Measurements from ENCODE around the gene EME1. TPM values are rescaled to one million over a fixed set of nuclear protein-coding genes. Genes with fewer than 3 reads are reported as not detected.
A peak's percentile ranks its signal among the peaks of the same experiment; 100 is the strongest.
"Not testable (repeated sequence)": the region's sequence is repeated elsewhere in the genome, so short reads cannot be mapped to it uniquely, and the experiment has no call there.

Gene EME1
- total RNA-seq, 6 experiments from 2014 or later, result 0.12 to 1.3 (median 0.66) TPM; not detected in 2

- Histone ChIP-seq H3K4me1 (peaks cover 0 to 37% (median 18%) of the 10 kb centered on the region in 4 donors), H3K27me3 (no peaks in the 10 kb centered on the region), H3K4me3 (peak overlapping the region; percentile 71 to 87 (median 78)), H3K9me3 (no peaks in the 10 kb centered on the region), H3K27ac (peak overlapping the region; percentile 62 to 71 (median 62)), H3K36me3 (no peaks in the 10 kb centered on the region)
- ATAC-seq (peak; percentile 28 to 50 (median 41)), DNase-seq (peak in 1 of 3 donors; percentile 26)
- WGBS (ENCODE audit: insufficient coverage, low coverage, low lambda C conversion rate, missing lambda C conversion rate), result 11% methylated on average over 4 of the region's 4 CpGs
- intact Hi-C loops (cut with DNase I), result loop anchor here in 1 of 2 donors (5.0 kb wide), 1 partner anchor 50 kb away; the partner anchor contains the start of gene RSAD1
- TF ChIP-seq POLR2A (IDR thresholded peaks at IDR 0.05), result peak; percentile 16
- peak in 3 of 4 donors; percentile 15 to 22 (median 19) for TF ChIP-seq CTCF (IDR thresholded peaks at IDR 0.05)
Observed at GRCh38 chr17:50426814-50427787, 54.1 kb downstream of the EME1 start.

DNA sequence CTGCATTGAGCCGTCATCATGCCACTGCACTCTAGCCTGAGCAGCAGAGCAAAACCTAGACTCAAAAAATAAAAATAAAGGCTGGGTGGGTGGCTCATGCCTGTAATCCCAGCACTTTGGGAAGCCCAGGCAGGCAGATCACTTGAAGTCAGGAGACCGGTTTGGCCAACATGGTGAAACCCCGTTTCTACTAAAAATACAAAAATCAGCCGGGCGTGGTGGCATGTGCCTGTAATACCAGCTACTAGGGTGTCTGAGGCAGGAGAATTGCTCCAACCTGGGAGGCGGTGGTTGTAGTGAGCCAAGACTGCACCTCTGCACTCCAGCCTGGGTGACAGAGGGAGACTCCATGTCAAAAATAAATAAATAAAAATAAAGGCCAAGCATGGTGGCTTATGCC, 55.1 kb downstream of the EME1 start:
- not testable (repeated sequence) for H3K9me3 ChIP-seq, DNase-seq, ATAC-seq, H3K36me3 ChIP-seq, H3K27me3 ChIP-seq, H3K4me3 ChIP-seq
- Histone ChIP-seq H3K4me1 (peaks cover 0 to 36% (median 17%) of the 10 kb centered on the region in 4 donors), H3K27ac (peak overlapping the region in 2 of 3 donors; percentile 62 to 71)
- WGBS (ENCODE audit: insufficient coverage, low coverage, low lambda C conversion rate, missing lambda C conversion rate), result 72% methylated on average over 6 of the region's 6 CpGs
- intact Hi-C loops (cut with DNase I), result loop anchor here in 1 of 2 donors (5.0 kb wide), 1 partner anchor 49 kb away; the partner anchor contains the start of gene RSAD1

DNA sequence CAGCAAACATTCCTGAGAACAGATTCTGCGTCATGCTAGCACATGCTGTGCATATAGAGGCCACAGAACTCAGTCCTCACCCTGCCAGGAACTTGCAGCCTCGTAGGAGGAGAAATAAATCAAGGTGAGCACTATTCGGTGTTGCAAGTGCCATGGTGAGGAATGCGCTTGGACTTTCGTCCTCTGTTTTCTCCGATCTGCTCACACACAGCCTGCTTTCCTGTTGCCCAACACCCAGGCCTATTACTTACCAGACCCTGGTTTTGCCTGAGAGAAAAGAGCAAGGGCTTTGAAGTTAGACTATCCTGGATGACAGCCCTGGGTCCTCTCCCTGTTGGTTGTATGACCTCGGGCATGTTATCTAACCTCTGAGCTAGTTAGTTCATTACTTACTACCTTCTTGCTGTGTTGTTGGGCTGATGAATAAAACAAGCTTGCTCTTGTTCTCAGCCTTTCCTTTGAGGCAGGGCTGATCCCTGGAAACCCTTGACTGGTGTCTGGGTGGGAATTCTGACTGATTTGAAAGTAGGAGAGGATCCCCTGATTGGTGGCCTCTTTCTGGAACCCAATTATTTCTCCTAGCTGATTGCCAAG, 55.9 kb downstream of the EME1 start:
- H3K36me3 ChIP-seq, result no peaks in the 10 kb centered on the region
- no peaks in the 10 kb centered on the region for H3K9me3 ChIP-seq
- intact Hi-C loops (cut with DNase I), result loop anchor here in 1 of 2 donors (5.0 kb wide), 1 partner anchor 48 kb away; the partner anchor contains the start of gene RSAD1
- 36% methylated on average over 7 of the region's 7 CpGs for WGBS (ENCODE audit: insufficient coverage, low coverage, low lambda C conversion rate, missing lambda C conversion rate)
- DNase-seq (peak; percentile 52 to 83 (median 73)), ATAC-seq (peak; percentile 66 to 76 (median 66))
- TF ChIP-seq POLR2A (IDR thresholded peaks at IDR 0.05) (no peak), CTCF (IDR thresholded peaks at IDR 0.05) (no peak)
- H3K27ac ChIP-seq, result peak overlapping the region in 2 of 3 donors; percentile 62 to 71
- H3K4me3 ChIP-seq, result no peak overlapping the region
- peaks cover 0 to 33% (median 14%) of the 10 kb centered on the region in 4 donors for H3K4me1 ChIP-seq
- no peaks in the 10 kb centered on the region for H3K27me3 ChIP-seq

DNA sequence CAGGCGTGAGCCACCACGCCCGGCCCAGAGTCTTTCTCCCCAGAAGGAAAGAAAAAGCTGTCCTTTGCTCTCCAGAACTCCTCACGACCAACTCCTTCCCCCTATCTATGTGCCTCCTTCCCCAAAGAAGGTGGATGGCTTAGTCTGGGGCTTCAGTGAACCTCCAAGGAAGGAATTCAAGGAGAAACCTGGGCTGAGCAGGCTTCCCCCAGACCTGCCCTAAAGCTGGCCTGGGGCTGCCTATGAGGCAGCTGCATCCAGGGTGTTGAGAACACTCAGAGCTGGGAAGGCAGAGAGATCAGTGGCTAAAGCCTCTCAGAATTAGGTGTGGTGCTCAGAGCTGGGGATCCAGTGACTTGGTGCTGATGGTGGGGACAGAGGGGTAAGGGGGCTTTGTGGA, 56.8 kb downstream of the EME1 start:
- TF ChIP-seq CTCF (IDR thresholded peaks at IDR 0.05) (no peak), POLR2A (IDR thresholded peaks at IDR 0.05) (no peak)
- DNase-seq, result no peak
- Histone ChIP-seq H3K4me3 (no peak overlapping the region), H3K4me1 (peaks cover 0 to 33% (median 14%) of the 10 kb centered on the region in 4 donors), H3K27me3 (no peaks in the 10 kb centered on the region), H3K9me3 (no peaks in the 10 kb centered on the region), H3K27ac (peak overlapping the region in 2 of 3 donors; percentile 62 to 71), H3K36me3 (no peaks in the 10 kb centered on the region)
- 100% methylated on average over 3 of the region's 4 CpGs for WGBS (ENCODE audit: insufficient coverage, low coverage, low lambda C conversion rate, missing lambda C conversion rate)
- ATAC-seq, result no peak
- intact Hi-C loops (cut with DNase I), result loop anchor here in 1 of 2 donors (5.0 kb wide), 1 partner anchor 48 kb away; the partner anchor contains the start of gene RSAD1

Small RNA genes lying within 50 kb of the gene (small RNA-seq; reads per million reads assigned to genes)
- 0 reads per million in 2 experiments for gene RF00019

Other genes with a start within 250 kb of the EME1 start
- gene SAMD14, start 243.1 kb upstream of the EME1 start, total RNA-seq, result 1 to 10 TPM in 2 of 6 experiments, under 1 TPM in 3, not detected in 1; 0.50 to 3.8 (median 0.77) TPM
- gene PPP1R9B, start 222.6 kb upstream of the EME1 start, total RNA-seq, result 10 to 100 TPM in 5 of 6 experiments, 1 to 10 TPM in 1; 9.9 to 18.1 (median 12.0) TPM
- 1 to 10 TPM in 4 of 6 experiments, under 1 TPM in 2; 0.48 to 2.8 (median 1.6) TPM for gene SGCA, start 207.2 kb upstream of the EME1 start, total RNA-seq
- 100 to 1,000 TPM in 1 of 6 experiments, 10 to 100 TPM in 4, 1 to 10 TPM in 1; 9.3 to 109 (median 34.7) TPM for gene COL1A1, start 171.6 kb upstream of the EME1 start, total RNA-seq
- gene TMEM92, start 98.8 kb upstream of the EME1 start, total RNA-seq, result 10 to 100 TPM in 1 of 6 experiments, 1 to 10 TPM in 5; 1.5 to 20.0 (median 8.7) TPM
- gene XYLT2, start 27.1 kb upstream of the EME1 start, total RNA-seq, result 10 to 100 TPM in 3 of 6 experiments, 1 to 10 TPM in 3; 7.0 to 13.8 (median 9.4) TPM
- 10 to 100 TPM; 34.3 to 69.4 (median 38.6) TPM for gene MRPL27, start within 50 bp of the EME1 start, total RNA-seq
- gene LRRC59, start 24.3 kb downstream of the EME1 start, total RNA-seq, result 100 to 1,000 TPM in 2 of 6 experiments, 10 to 100 TPM in 4; 36.0 to 125 (median 64.0) TPM
- gene ACSF2, start 53.0 kb downstream of the EME1 start, total RNA-seq, result 10 to 100 TPM; 25.1 to 60.9 (median 36.9) TPM
- 10 to 100 TPM in 2 of 6 experiments, 1 to 10 TPM in 4; 1.0 to 11.3 (median 3.8) TPM for gene CHAD, start 95.7 kb downstream of the EME1 start, total RNA-seq
- 10 to 100 TPM; 17.9 to 26.6 (median 23.4) TPM for gene RSAD1, start 105.6 kb downstream of the EME1 start, total RNA-seq
- gene MYCBPAP, start 135.2 kb downstream of the EME1 start, total RNA-seq, result under 1 TPM in 1 of 6 experiments, not detected in 5; 0.51 TPM
- gene EPN3, start 159.5 kb downstream of the EME1 start, total RNA-seq, result under 1 TPM in 2 of 6 experiments, not detected in 4; 0.06 to 0.27 TPM
- 100 to 1,000 TPM in 1 of 6 experiments, 10 to 100 TPM in 5; 29.6 to 203 (median 34.2) TPM for gene SPATA20, start 173.9 kb downstream of the EME1 start, total RNA-seq
- gene CACNA1G, start 187.5 kb downstream of the EME1 start, total RNA-seq, result not detected

Measured in right lobe of liver (tissue), 6 donors.